Measurements from ENCODE around the gene FAM78A.
"Not testable (repeated sequence)": the region's sequence is repeated elsewhere in the genome, so short reads cannot be mapped to it uniquely, and the experiment has no call there.

FAM78A gene

DNA sequence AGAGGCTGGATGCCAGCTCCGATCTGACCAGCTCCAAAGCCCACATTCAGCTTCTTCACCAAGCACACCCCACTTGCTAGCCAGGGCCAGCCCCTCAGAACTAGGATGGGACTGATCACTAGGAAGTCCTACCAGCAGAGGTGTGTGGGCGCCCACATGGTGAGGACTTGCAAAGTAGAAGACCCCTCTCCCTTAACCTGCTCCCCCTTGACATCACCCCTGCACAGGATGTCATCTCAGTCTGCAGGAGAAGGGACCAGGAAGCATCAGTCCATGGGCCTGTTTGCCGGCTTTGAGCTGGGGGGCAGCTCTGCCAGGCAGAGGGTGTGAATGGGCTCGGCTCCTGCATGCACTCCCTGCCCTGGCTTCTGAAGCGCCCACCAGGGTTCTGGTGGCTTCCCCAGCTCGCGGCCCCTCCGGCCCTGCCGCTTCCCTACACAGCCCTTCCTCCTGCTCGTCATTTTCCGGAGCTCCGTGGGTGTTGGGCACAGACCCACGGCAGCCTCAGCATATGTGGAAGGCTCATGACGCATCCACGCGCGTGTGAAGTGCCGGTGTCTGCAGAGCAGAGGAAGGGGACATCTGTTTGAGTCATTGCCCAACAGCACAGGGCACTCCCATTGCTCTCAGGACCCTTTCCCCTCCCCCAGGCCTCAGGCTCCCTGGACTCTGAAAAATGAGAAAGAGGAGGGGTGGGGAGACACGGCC lies 3.7 kb upstream of the FAM78A start:
- no peak for DNase-seq

- no peak for DNase-seq
Observed at GRCh38 chr9:131279196-131279862, 3.0 kb upstream of the FAM78A start.

DNA sequence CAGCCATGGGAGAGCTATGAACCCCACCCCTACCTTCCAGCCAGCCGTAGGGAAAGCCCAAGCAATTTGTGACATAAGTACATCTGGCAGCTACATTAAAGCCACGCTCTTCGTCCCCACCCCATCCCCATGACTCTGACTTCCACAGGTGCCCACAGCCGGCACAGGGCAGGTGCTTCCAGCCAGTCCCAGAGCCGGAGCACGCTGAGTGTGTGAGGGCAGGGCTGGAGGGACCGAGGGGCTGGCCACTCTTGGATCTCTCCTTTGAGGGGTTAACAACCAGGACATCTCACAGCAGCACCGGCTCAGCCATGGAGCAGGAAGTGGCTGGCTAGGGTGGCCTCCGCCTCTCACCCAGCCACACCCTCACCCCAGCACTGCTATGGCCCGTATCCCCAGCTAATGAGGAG lies 2.4 kb upstream of the FAM78A start:
- no peak for DNase-seq

GRCh38 chr9:131277910-131278701 lies 1.8 kb upstream of the FAM78A start:
- DNase-seq: peak; percentile 69

- DNase-seq: no peak
Observed at GRCh38 chr9:131277287-131277909, 1.1 kb upstream of the FAM78A start.

- DNase-seq: no peak
Observed at GRCh38 chr9:131276891-131277286, 579 bp upstream of the FAM78A start.

DNA sequence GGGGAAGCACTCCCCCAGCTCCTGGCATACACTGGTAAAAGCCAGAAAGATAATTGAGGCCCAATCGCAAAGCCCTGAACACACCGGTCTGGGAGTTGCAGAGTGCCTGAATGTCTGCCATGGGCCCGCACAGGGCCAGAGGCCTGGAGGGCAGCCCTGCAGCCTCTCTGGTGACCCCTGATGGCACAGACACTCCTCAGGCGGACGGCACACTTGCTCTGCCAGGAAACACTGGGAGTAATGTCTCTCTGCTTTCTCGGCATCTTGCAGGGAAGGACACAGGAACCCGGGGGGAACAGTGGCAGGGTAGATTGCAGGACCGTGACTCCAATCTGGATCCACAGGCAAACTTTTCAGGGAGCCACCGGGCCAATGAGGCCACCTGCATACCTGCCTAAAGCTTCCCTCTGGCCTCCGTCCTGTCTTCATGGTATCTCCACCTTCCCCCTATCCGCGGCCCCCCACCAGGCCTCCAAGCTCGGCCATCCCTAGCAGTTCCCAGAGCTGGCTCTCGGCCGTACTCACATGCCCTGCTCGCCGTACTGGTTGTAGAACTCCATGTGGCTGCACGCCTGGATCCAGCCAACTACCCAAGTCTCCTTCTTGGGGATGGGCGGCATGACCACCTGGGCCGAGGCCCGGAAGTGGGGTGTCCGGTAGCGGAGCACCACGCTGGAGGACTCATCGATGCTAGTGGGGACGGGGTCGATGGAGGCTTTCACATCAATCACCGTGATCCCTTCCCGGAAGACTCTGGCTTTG lies 797 bp downstream of the FAM78A start:
- no peak for DNase-seq

GRCh38 chr9:131274674-131275331 lies 1.5 kb downstream of the FAM78A start:
- DNase-seq: no peak

DNA sequence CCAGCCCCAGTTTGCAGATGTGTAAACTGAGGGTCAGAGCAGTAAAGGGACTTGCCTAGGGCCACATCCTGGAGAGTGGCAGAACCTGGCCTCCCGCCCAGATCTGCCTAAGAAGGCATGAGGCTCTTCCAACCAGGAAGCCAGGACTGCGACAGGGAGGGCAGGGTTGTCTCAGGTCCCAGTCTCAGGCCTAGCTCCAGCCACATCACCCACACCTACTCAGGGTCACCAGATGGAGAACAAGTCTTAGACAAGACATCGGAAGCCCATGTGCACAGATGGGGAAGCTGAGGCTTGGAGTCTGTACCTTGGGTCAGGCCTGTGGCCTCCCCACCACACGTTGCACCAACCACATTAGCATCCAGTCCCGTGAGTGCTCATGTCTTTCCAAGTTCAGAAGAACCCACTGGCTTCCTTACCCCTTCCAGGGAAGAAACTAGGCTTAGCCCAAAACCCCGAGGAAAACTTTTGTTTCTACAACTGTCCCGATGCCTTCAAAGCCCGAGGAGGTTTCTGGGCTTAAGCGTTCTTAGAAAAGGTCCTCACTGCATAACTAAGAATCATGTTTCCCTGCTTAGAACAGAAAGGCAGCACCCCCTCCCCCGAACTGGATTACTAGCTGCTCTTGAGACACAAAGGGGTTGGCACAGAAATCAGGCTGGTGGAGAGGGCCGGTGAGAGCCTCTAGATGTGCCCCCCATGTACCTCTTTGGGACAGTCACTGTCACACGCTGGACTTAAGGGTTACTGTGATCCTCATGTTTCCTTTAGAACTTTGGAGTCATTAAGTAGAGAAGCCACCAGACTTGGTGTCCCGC lies 2.2 kb downstream of the FAM78A start:
- DNase-seq: no peak

- no peak for DNase-seq
Observed at GRCh38 chr9:131273146-131273855, 3.0 kb downstream of the FAM78A start.

DNA sequence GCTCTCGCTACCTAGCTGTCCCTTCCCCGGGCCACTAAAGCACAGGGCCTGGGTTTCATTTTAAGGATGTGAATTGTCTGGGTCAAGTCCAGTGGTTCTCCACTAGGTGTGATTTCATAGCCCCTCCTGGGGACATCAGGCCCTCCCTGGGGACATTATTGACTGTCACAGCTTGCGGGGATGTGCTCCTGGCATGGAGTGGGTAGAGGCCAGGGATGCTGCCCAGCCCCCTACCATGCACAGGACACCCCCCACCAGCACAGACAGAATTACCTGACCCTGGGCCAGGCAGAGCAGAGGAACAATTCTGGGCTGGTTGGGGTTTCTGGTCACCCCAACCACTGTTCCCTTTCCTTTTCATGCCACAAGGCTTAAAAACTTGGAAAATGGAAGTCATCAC lies 4.1 kb downstream of the FAM78A start:
- DNase-seq: no peak

DNA sequence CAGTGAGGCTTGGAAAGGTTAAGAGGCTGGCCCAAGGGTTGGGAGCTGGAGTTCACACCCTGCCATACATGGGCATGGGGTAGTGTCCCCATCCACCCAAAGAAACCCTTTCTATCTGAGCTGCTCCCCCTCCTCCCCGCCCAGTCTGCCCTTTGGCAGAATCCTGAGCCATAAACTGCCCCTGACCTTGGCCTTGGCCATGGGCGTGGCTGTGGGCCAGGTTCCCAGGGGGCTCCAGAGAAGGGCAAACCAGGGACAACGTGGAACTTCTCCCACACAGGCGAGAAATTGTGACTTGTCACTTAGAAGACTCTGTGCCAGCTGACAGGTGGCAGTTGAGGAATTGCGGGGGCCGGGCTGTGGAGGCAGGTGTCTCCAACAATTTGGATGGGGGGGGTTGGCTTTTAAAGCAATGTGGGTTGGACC lies 4.8 kb downstream of the FAM78A start:
- no peak for DNase-seq

DNA sequence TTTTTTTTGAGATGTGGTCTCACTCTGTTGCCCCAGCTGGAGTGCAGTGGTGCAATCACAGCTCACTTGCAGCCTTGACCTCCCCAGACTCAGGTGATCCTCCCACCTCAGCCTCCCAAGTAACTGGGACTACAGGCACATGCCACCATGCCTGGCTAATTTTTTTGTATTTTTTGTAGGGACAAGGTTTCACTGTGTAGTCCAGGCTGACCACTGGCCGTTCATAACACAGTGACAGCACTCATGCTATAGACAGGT lies 5.4 kb downstream of the FAM78A start:
- not testable (repeated sequence) for DNase-seq

GRCh38 chr9:131270171-131271015 lies 5.9 kb downstream of the FAM78A start:
- no peak for DNase-seq

- no peak for DNase-seq
Observed at GRCh38 chr9:131266266-131267229, 9.8 kb downstream of the FAM78A start.

- no peak for DNase-seq
Observed at GRCh38 chr9:131264231-131264630, 12.1 kb downstream of the FAM78A start.

- no peak for DNase-seq
Observed at GRCh38 chr9:131263701-131264100, 12.6 kb downstream of the FAM78A start.

- DNase-seq: not testable (repeated sequence)
Observed at GRCh38 chr9:131263033-131263343, 13.3 kb downstream of the FAM78A start.
